ENCODE data around the gene CERK. TPM values are rescaled to one million over a fixed set of nuclear protein-coding genes. Genes with fewer than 3 reads are reported as not detected.

CERK gene
- total and polyA plus RNA-seq, 9 of the 15 experiments (the other 6 are each of a cell fraction or from before 2014, with no cell fraction given) = 1.1 to 14.9 (median 8.7) TPM

DNA sequence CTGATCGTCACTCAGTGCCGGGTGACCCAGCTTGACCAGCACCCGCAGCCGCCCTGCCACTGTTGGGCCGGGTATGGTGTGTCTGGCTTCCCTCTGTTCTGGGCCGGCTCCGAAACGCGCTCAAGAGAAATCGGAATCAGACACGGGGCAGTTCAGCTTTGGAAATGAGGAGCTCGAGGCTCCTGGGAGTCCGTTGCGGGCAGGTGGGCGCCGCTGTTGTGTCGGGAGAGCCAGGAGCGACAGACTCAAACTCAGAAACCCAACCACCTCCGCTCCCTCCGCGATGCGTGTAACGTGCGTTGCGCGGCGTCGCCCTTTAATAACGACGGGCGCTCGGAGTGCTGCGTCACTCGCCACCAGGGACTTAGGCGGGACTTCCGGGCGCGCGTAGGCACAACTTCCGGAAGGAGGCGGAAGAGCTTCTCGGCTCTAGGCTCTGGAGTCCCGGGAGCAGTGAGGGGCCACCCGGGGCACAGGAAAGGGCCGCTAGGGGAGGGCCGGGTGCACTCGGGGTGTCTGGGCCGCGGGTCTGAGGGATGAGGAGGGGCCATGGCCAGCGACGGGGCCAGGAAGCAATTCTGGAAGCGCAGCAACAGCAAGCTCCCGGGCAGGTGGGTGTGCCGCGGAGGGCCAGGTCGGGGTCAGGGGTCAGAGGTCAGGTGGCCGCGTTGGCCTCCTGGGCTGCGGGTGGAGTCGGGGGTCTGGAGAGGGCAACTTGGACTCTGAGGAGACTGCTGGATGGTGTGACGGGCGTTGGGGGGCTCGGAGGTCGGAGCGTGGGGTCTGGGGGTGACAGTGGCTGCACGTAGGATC lies 24.4 kb upstream of the CERK start, which contains the start of gene TBC1D22A (continued):
- no peak for TF ChIP-seq GTF3C2 (IDR thresholded peaks at IDR 0.05; ENCODE audit: borderline replicate concordance, extremely low read depth, insufficient read length)
- no peak for TF ChIP-seq SMARCC2 (IDR thresholded peaks at IDR 0.05; ENCODE audit: low read depth)
- no peak for TF ChIP-seq RFX7 (CRISPR knock-in tag; IDR thresholded peaks at IDR 0.05)
- TF ChIP-seq, protein P1, sequence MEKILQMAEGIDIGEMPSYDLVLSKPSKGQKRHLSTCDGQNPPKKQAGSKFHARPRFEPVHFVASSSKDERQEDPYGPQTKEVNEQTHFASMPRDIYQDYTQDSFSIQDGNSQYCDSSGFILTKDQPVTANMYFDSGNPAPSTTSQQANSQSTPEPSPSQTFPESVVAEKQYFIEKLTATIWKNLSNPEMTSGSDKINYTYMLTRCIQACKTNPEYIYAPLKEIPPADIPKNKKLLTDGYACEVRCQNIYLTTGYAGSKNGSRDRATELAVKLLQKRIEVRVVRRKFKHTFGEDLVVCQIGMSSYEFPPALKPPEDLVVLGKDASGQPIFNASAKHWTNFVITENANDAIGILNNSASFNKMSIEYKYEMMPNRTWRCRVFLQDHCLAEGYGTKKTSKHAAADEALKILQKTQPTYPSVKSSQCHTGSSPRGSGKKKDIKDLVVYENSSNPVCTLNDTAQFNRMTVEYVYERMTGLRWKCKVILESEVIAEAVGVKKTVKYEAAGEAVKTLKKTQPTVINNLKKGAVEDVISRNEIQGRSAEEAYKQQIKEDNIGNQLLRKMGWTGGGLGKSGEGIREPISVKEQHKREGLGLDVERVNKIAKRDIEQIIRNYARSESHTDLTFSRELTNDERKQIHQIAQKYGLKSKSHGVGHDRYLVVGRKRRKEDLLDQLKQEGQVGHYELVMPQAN (IDR thresholded peaks at IDR 0.05; ENCODE audit: borderline replicate concordance) = peak; percentile 90
- no peak for TF ChIP-seq ETS2 (tag; IDR thresholded peaks at IDR 0.05; ENCODE audit: borderline replicate concordance, poor library complexity, severe bottlenecking)
- TF ChIP-seq ZNF778 (CRISPR knock-in tag; IDR thresholded peaks at IDR 0.05) = no peak
- peak; percentile 70 for TF ChIP-seq POLR2H (tag; IDR thresholded peaks at IDR 0.05; ENCODE audit: low read depth)
- peak; percentile 81 for TF ChIP-seq MTA2 (IDR thresholded peaks at IDR 0.05; ENCODE audit: low read depth)
- TF ChIP-seq ZNF561 (CRISPR knock-in tag; conservative IDR thresholded peaks at IDR 0.05) = no peak
- TF ChIP-seq ZNF324 (CRISPR knock-in tag; IDR thresholded peaks at IDR 0.05) = no peak
- TF ChIP-seq SMARCA5 (IDR thresholded peaks at IDR 0.05) = no peak
- TF ChIP-seq ZNF717 (CRISPR knock-in tag; IDR thresholded peaks at IDR 0.05) = no peak
- peak; percentile 79 for TF ChIP-seq ZBTB2 (IDR thresholded peaks at IDR 0.05)
- TF ChIP-seq PRDM10 (IDR thresholded peaks at IDR 0.05; ENCODE audit: partially characterized antibody) = no peak
- no peak for TF ChIP-seq TRIM24 (IDR thresholded peaks at IDR 0.05)
